ENCODE data around the gene ZNF341. TPM values are rescaled to one million over a fixed set of nuclear protein-coding genes. Genes with fewer than 3 reads are reported as not detected.
"Not testable (repeated sequence)": the region's sequence is repeated elsewhere in the genome, so short reads cannot be mapped to it uniquely, and the experiment has no call there.

The ZNF341 gene
- total and polyA plus RNA-seq, 4 donors, result 2.1 to 4.3 (median 3.4) TPM

- H3K36me3 ChIP-seq (ENCODE audit: control insufficient read depth in 4 of 4, insufficient read depth in 4 of 4, low read length in 4 of 4), result peaks cover 0 to 5% (median 0%) of the 10 kb centered on the region in 4 donors
- 69 to 84% methylated on average over 13 of the region's 13 CpGs for WGBS, 2 donors
- no peaks in the 10 kb centered on the region for H3K9me3 ChIP-seq (ENCODE audit: control insufficient read depth in 4 of 4, insufficient read depth in 3 of 4, low read length in 3 of 4)
- ATAC-seq (ENCODE audit: insufficient read depth, low FRiP score) (no peak), DNase-seq (peak in 2 of 3 donors; percentile 32 to 58)
- H3K9ac ChIP-seq (ENCODE audit: insufficient read depth in 1 of 2, low read length in 2 of 2), result no peak overlapping the region
- no peak overlapping the region for H3K27ac ChIP-seq (ENCODE audit: low read depth in 1 of 2, low read length in 1 of 2)
- no peaks in the 10 kb centered on the region for H3K27me3 ChIP-seq (ENCODE audit: control insufficient read depth in 3 of 3, insufficient read depth in 3 of 3, low read length in 2 of 3)
- H3K4me1 ChIP-seq (ENCODE audit: control insufficient read depth in 5 of 5, insufficient read depth in 5 of 5, low read length in 5 of 5), result peaks cover 0 to 23% (median 21%) of the 10 kb centered on the region in 5 donors
- H3K4me3 ChIP-seq, result no peak overlapping the region
- TF ChIP-seq CTCF (IDR thresholded peaks at IDR 0.05; ENCODE audit: control extremely low read depth, extremely low read depth), result peak; percentile 61
These were observed 60.3 kb downstream of the ZNF341 start for GRCh38 chr20:33791959-33792597.

GRCh38 chr20:33792598-33792989, 60.8 kb downstream of the ZNF341 start:
- H3K36me3 ChIP-seq (ENCODE audit: control insufficient read depth in 4 of 4, insufficient read depth in 4 of 4, low read length in 4 of 4); H3K9me3 ChIP-seq (ENCODE audit: control insufficient read depth in 4 of 4, insufficient read depth in 3 of 4, low read length in 3 of 4); H3K27me3 ChIP-seq (ENCODE audit: control insufficient read depth in 3 of 3, insufficient read depth in 3 of 3, low read length in 2 of 3); ATAC-seq (ENCODE audit: insufficient read depth, low FRiP score); DNase-seq; H3K9ac ChIP-seq (ENCODE audit: insufficient read depth in 1 of 2, low read length in 2 of 2); H3K4me3 ChIP-seq: not testable (repeated sequence)
- 57 to 58% methylated on average over 3 of the region's 3 CpGs for WGBS, 2 donors
- Histone ChIP-seq H3K27ac (ENCODE audit: low read depth in 1 of 2, low read length in 1 of 2) (peak overlapping the region in 1 of 2 donors; percentile 16), H3K4me1 (ENCODE audit: control insufficient read depth in 5 of 5, insufficient read depth in 5 of 5, low read length in 5 of 5) (peaks cover 0 to 23% (median 21%) of the 10 kb centered on the region in 5 donors)

GRCh38 chr20:33793011-33793931, 61.5 kb downstream of the ZNF341 start:
- Histone ChIP-seq H3K36me3 (ENCODE audit: control insufficient read depth in 4 of 4, insufficient read depth in 4 of 4, low read length in 4 of 4) (peaks cover 0 to 5% (median 0%) of the 10 kb centered on the region in 4 donors), H3K27me3 (ENCODE audit: control insufficient read depth in 3 of 3, insufficient read depth in 3 of 3, low read length in 2 of 3) (no peaks in the 10 kb centered on the region), H3K9ac (ENCODE audit: insufficient read depth in 1 of 2, low read length in 2 of 2) (no peak overlapping the region), H3K27ac (ENCODE audit: low read depth in 1 of 2, low read length in 1 of 2) (peak overlapping the region in 1 of 2 donors; percentile 16), H3K9me3 (ENCODE audit: control insufficient read depth in 4 of 4, insufficient read depth in 3 of 4, low read length in 3 of 4) (no peaks in the 10 kb centered on the region), H3K4me1 (ENCODE audit: control insufficient read depth in 5 of 5, insufficient read depth in 5 of 5, low read length in 5 of 5) (peaks cover 0 to 23% (median 21%) of the 10 kb centered on the region in 5 donors), H3K4me3 (no peak overlapping the region)
- ATAC-seq (ENCODE audit: insufficient read depth, low FRiP score), result no peak
- TF ChIP-seq CTCF (IDR thresholded peaks at IDR 0.05; ENCODE audit: control extremely low read depth, extremely low read depth), result no peak
- peak; percentile 30 to 64 (median 40) for DNase-seq
- WGBS, 2 donors, result 54 to 61% methylated on average over 21 of the region's 21 CpGs

All from lung (tissue), 12 donors.